ENCODE measurements around the gene INPP5F. TPM values are rescaled to one million over a fixed set of nuclear protein-coding genes. Genes with fewer than 3 reads are reported as not detected.

The INPP5F gene
- total RNA-seq, 1 experiment from 2014 or later, result 26.4 TPM

GRCh38 chr10:119781498-119781897 lies 55.6 kb downstream of the INPP5F start:
- DNase-seq, result no peak
- Mint-ChIP-seq H3K27ac (ENCODE audit: unreplicated experiment) (no peak overlapping the region), H3K4me1 (ENCODE audit: low read depth, unreplicated experiment) (peaks cover 29% of the 10 kb centered on the region), H3K9me3 (ENCODE audit: unreplicated experiment) (no peaks in the 10 kb centered on the region), H3K27me3 (ENCODE audit: insufficient read depth, unreplicated experiment) (no peaks in the 10 kb centered on the region), H3K4me3 (ENCODE audit: unreplicated experiment) (no peak overlapping the region), H3K36me3 (ENCODE audit: insufficient read depth, unreplicated experiment) (no peaks in the 10 kb centered on the region)
- no peak for TF ChIP-seq CTCF (IDR thresholded peaks at IDR 0.05; ENCODE audit: insufficient read depth in 1 of 2, low read depth in 1 of 2, low read length in 1 of 2, severe bottlenecking in 1 of 2, unreplicated experiment in 1 of 2)
- ChIA-PET CTCF (no interaction called here), POLR2A (no interaction called here)
- no TSS peak for BruUV-seq (replicated peaks)
- H3K9me3 ChIP-seq, result no peaks in the 10 kb centered on the region
- no peak overlapping the region for H3K4me3 ChIP-seq (ENCODE audit: low read depth, low read length)
- no peaks in the 10 kb centered on the region for H3K27me3 ChIP-seq (replicated peaks; ENCODE audit: control insufficient read depth, insufficient read depth, low read length)
- intact Hi-C loops (cut with micrococcal nuclease; ENCODE audit: unreplicated experiment), result no loop called here
- H3K36me3 ChIP-seq (ENCODE audit: control insufficient read depth, insufficient read depth, low read length), result no peaks in the 10 kb centered on the region
- H3K4me1 ChIP-seq, result peaks cover 23% of the 10 kb centered on the region

GRCh38 chr10:119782981-119783664 lies 57.3 kb downstream of the INPP5F start:
- Mint-ChIP-seq H3K4me3 (ENCODE audit: unreplicated experiment) (no peak overlapping the region), H3K4me1 (ENCODE audit: low read depth, unreplicated experiment) (peaks cover 40% of the 10 kb centered on the region), H3K27ac (ENCODE audit: unreplicated experiment) (no peak overlapping the region), H3K9me3 (ENCODE audit: unreplicated experiment) (no peaks in the 10 kb centered on the region), H3K36me3 (ENCODE audit: insufficient read depth, unreplicated experiment) (no peaks in the 10 kb centered on the region), H3K27me3 (ENCODE audit: insufficient read depth, unreplicated experiment) (no peaks in the 10 kb centered on the region)
- H3K4me3 ChIP-seq (ENCODE audit: low read depth, low read length), result no peak overlapping the region
- H3K36me3 ChIP-seq (ENCODE audit: control insufficient read depth, insufficient read depth, low read length), result no peaks in the 10 kb centered on the region
- TF ChIP-seq CTCF (IDR thresholded peaks at IDR 0.05; ENCODE audit: insufficient read depth in 1 of 2, low read depth in 1 of 2, low read length in 1 of 2, severe bottlenecking in 1 of 2, unreplicated experiment in 1 of 2), result no peak
- POLR2A ChIA-PET, result no interaction called here
- intact Hi-C loops (cut with micrococcal nuclease; ENCODE audit: unreplicated experiment), result no loop called here
- no peaks in the 10 kb centered on the region for H3K27me3 ChIP-seq (replicated peaks; ENCODE audit: control insufficient read depth, insufficient read depth, low read length)
- H3K4me1 ChIP-seq, result peaks cover 35% of the 10 kb centered on the region
- no TSS peak for BruUV-seq (replicated peaks)
- no peak for DNase-seq
- CTCF ChIA-PET, result no interaction called here
- no peaks in the 10 kb centered on the region for H3K9me3 ChIP-seq

- H3K9me3 ChIP-seq, result no peaks in the 10 kb centered on the region
- POLR2A ChIA-PET, result no interaction called here
- no peaks in the 10 kb centered on the region for H3K27me3 ChIP-seq (replicated peaks; ENCODE audit: control insufficient read depth, insufficient read depth, low read length)
- no peak for DNase-seq
- no peaks in the 10 kb centered on the region for H3K36me3 ChIP-seq (ENCODE audit: control insufficient read depth, insufficient read depth, low read length)
- TF ChIP-seq CTCF (IDR thresholded peaks at IDR 0.05; ENCODE audit: insufficient read depth in 1 of 2, low read depth in 1 of 2, low read length in 1 of 2, severe bottlenecking in 1 of 2, unreplicated experiment in 1 of 2), result no peak
- Mint-ChIP-seq H3K27me3 (ENCODE audit: insufficient read depth, unreplicated experiment) (no peaks in the 10 kb centered on the region), H3K36me3 (ENCODE audit: insufficient read depth, unreplicated experiment) (no peaks in the 10 kb centered on the region), H3K4me1 (ENCODE audit: low read depth, unreplicated experiment) (peaks cover 41% of the 10 kb centered on the region), H3K27ac (ENCODE audit: unreplicated experiment) (no peak overlapping the region), H3K4me3 (ENCODE audit: unreplicated experiment) (no peak overlapping the region), H3K9me3 (ENCODE audit: unreplicated experiment) (no peaks in the 10 kb centered on the region)
- BruUV-seq (replicated peaks), result no TSS peak
- H3K4me1 ChIP-seq, result peaks cover 35% of the 10 kb centered on the region
- H3K4me3 ChIP-seq (ENCODE audit: low read depth, low read length), result no peak overlapping the region
- intact Hi-C loops (cut with micrococcal nuclease; ENCODE audit: unreplicated experiment), result no loop called here
- CTCF ChIA-PET, result no interaction called here
Observed at GRCh38 chr10:119783665-119784027, 57.8 kb downstream of the INPP5F start.
